Umbilical cord (tissue), 2 donors: ENCODE results near the gene DLX1. TPM values are rescaled to one million over a fixed set of nuclear protein-coding genes. Genes with fewer than 3 reads are reported as not detected.

Experiments
- DNase-seq: peaks from one replicate; pipeline ENCODE4 v3.0.0-alpha.2; 2015; ENCODE audit warnings: low spot score
- total RNA-seq: library from RNA; depleted of rRNA; stranded (reverse); fragments of >200 nt; gene quantifications from one replicate; pipeline ENCODE4 v1.2.3, GENCODE V29; 2014; ENCODE audit warnings: low replicate concordance; ENCODE audit not compliant: insufficient read depth

The DLX1 gene
- total RNA-seq, 1 donor from 2014 or later: 0.48 TPM

- no peak for DNase-seq
Observed at GRCh38 chr2:172086241-172087206, 1.2 kb downstream of the DLX1 start.

- DNase-seq: no peak
Observed at GRCh38 chr2:172087207-172087779, 2.0 kb downstream of the DLX1 start.

DNA sequence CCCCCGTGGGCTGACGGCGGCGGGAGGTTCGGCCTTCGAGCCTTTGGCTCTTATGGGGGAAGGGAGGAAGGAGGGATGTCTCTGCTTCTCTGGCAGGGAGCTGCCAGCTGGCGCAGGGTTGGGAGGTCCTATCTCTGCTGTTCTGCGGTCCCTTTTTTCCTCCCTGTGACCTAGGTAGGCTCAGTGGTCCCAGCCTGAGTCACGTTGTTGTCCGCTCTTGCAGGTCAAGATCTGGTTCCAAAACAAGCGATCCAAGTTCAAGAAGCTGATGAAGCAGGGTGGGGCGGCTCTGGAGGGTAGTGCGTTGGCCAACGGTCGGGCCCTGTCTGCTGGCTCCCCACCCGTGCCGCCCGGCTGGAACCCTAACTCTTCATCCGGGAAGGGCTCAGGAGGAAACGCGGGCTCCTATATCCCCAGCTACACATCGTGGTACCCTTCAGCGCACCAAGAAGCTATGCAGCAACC, 2.5 kb downstream of the DLX1 start:
- no peak for DNase-seq

DNA sequence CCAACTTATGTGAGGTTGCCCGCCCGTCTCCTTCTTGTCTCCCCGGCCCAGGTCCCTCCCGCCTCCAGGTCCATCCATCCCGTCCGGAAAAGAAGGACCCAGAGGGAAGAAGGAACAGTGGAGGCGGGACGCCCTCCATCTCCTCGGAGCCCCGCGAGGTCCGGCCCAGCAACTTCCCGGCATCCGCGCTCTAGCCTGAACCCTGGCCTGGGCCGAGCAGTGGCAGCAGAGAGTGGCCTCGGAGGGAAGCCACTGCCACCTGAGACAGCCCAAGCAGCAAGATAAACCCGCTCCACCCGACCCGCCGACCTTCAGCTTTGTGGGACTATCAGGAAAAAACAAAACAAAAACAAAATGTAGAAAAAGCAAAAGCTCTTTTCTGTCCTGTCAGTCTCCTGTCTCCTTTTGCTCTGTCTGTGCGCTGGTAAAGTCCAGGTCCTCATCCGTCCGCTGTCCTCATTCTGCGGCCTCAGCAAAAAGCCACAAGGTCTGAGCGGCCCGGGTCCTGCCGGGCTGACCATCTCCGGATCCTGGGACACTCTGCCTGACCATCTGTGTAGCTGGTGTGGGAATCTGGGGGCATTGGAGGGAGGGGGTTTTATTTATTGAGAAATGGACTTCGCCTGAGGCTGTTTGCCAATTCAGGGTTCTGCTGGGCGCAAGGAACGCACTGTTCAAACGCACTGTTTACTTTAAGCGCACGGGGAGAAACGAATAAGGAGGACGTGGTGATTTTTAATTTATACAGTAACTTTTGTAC, 3.1 kb downstream of the DLX1 start:
- no peak for DNase-seq

- no peak for DNase-seq
Observed at GRCh38 chr2:172089005-172089504, 3.7 kb downstream of the DLX1 start.

GRCh38 chr2:172089633-172090032, 4.3 kb downstream of the DLX1 start:
- no peak for DNase-seq

DNA sequence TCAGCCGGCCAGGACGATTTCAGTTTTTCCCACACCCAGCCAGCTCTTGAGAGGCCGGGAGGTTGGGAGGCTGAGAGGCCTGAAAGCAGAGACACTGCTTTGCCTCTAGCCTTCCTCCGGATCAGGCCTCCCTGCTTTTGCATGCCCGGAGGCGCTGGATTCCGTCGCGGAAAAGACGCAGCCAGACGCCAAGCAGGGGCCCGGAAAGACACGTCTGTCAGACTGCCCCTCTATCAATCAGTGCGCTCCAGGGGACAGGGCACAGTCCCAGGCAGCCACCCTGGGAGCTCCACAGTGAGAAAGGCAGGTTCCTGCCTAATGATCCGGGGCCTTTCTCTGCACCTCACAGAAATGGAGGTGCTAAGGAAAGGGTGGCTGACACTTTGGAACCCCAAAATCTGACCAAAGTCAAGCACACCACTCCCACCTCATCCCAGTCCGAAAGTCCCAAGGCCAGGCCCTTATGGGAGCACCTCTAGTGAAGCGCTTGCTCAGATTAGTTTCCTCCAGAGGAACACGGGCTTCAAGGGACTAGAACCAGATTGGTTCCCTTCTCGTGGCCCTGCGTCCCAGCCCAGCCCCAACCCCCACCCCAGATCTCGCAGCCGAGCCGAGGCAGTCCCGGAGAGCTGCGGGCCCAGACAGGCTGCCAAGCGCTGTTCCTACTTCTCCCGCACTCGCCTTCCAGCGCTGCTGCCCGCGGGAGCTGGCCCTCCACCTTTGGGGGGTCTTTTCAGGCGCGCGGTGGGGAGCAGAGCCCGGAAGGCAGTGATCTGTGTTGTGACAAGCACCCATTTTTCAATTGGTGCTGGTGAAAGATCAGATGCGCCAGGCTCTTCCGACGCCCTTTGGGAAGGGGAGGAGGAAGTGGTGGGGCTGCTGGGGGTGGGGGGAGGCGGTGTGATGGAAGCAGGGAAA, 5.0 kb downstream of the DLX1 start:
- DNase-seq: no peak

- no peak for DNase-seq
Observed at GRCh38 chr2:172091000-172091641, 5.8 kb downstream of the DLX1 start.

- no peak for DNase-seq
Observed at GRCh38 chr2:172091761-172092566, 6.7 kb downstream of the DLX1 start.

GRCh38 chr2:172092716-172093415, 7.6 kb downstream of the DLX1 start:
- DNase-seq: no peak

GRCh38 chr2:172093416-172094293, 8.3 kb downstream of the DLX1 start:
- DNase-seq: peak; percentile 14

GRCh38 chr2:172094294-172095145, 9.2 kb downstream of the DLX1 start:
- DNase-seq: peak; percentile 25

GRCh38 chr2:172095146-172095904, 10.0 kb downstream of the DLX1 start:
- DNase-seq: peak; percentile 81

GRCh38 chr2:172095905-172096625, 10.8 kb downstream of the DLX1 start:
- DNase-seq: peak; percentile 16
